Stimulated activated CD8-positive, alpha-beta memory T cell treated with anti-CD3 and anti-CD28 coated beads, Interleukin-7, amount 100 ng/mL, for 48 hours (primary cell): ENCODE measurements around the gene RELN.

Experiments used
- DNase-seq, 2 donors: peaks; one replicate each; pipeline ENCODE4 v3.0.0-alpha.2; 2020; ENCODE audit warnings: low read depth in 1 of 2; ENCODE audit errors: extremely low read depth in 1 of 2

RELN gene

GRCh38 chr7:103593691-103594090 lies 395.8 kb downstream of the RELN start:
- no peak for DNase-seq

GRCh38 chr7:103592844-103593243 lies 396.6 kb downstream of the RELN start:
- DNase-seq: no peak

DNA sequence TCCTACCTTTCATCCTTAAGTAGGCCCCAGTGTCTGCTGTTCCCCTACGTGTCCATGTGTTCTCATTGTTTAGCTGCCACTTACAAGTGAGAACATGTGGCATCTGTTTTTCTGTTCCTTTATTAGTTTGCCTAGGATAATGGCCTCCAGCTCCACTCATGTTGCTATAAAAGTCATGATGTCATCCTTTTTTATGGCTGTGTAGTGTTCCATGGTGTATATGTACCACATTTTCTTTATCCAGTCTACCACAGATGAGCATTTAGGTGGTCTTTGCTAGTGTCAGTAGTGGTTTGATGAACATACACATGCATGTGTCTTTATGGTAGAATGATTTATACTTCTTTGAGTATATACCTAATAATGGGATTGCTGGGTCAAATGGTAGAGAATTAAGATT lies 397.3 kb downstream of the RELN start:
- DNase-seq: no peak

DNA sequence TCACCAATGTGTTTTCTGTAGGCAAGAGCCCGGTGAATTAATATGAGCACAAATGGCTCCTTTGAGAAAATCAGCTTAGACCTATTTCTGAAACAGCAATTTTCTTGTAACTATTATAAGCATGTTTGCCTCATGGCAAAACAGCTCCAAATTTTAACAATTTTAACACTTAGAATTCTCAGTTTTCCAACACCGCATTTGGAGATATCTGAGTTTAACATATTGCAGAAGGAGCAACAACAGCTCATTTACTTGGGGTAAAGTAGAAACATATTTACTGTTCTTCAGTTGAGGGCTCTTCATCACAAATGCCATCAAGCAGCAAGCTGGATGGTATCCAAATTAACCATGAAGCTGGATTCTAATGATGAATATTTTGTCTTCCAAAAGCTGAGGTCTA lies 409.4 kb downstream of the RELN start:
- no peak for DNase-seq

DNA sequence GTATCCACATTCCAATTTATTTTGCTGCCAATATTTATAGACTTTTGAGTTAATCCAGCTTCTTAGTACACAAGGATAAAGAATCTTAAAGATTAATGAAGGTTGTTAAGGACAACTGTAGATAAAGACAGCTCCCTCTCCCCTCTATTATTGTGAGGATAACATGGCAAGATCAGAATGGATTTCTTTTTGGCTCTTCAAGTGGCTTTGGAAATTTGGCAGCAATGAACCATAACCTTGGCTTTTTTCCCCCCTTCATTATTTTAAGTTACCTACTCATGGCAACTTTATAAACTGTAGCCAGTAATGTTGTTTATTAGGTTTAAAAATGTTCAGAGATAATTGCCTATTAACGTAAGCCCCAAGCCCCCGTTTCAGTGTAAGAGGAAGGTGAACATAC lies 412.4 kb downstream of the RELN start:
- DNase-seq: no peak

- DNase-seq: no peak
Observed at GRCh38 chr7:103576641-103577040, 412.8 kb downstream of the RELN start.

- no peak for DNase-seq
Observed at GRCh38 chr7:103574576-103574975, 414.9 kb downstream of the RELN start.

- no peak for DNase-seq
Observed at GRCh38 chr7:103573479-103574058, 415.9 kb downstream of the RELN start.

DNA sequence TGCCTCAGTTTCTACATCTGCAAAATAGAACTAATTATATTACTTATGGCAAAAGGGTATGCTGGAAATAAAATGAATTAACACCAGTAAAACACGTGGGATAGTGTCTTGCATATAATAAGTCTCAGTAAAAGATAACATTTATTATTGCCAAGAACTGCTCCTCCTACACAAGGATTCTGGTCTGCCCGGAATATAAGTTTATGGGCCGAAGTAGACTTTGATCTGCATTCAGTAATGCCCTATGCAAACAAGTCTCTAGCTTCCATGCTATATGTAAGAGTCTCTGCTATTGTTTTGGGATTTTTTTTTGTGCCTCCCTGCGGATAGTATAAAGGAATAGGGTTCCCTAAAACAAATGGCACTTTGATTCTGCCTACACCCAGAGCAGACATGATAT lies 417.9 kb downstream of the RELN start:
- DNase-seq: no peak

DNA sequence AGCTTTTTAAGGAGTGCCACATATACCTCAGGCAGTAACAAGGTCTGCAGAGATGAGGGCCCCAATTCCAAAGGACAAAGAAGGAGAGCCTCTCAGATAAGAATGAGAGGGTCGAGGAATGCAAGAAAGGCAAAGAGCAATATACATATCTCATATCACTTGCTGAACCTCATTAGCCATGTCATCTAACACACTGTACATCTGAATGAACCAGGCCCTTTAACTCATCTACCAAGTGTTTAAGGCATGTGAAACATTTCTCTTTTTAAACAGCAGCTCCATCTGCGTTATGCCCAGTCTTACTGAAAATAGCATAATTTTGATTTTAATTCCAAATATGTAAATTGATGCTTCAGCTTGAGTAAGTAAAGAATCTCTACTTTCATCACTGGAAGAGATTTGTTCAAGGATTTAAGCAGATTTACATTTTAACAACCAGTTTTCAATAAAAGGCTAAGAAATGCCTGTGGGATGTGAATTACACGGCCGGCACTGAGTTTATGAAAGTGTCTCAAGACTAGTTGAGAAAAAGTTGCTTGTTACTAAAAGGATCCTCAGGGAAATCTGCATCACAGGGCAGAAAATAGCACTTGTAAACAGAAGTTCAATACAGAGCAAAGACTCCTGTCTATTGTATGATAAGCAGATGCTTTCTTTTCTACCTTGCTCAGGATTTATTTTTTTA lies 419.7 kb downstream of the RELN start:
- no peak for DNase-seq

DNA sequence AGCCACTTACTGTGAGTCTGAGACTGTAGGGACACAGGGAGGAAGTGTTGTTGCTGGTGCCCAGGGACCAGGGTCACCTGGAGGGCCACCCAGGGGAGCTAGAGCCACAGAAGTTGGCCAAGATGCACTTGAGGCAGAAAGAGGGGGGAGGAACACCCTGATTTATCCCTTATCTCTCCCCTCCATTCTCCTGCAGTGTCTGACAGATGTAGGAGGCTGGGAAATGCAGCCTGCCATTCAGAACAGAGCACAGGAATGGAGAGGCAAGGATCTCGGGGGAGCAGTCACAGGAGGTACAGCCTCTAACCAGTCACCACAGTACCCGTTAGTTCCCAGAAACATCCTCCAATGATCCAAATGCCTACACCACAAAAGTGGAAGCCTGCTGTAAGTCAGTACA lies 425.0 kb downstream of the RELN start:
- no peak for DNase-seq

- no peak for DNase-seq
Observed at GRCh38 chr7:103560136-103560535, 429.3 kb downstream of the RELN start.

- no peak for DNase-seq
Observed at GRCh38 chr7:103551016-103551415, 438.4 kb downstream of the RELN start.

DNA sequence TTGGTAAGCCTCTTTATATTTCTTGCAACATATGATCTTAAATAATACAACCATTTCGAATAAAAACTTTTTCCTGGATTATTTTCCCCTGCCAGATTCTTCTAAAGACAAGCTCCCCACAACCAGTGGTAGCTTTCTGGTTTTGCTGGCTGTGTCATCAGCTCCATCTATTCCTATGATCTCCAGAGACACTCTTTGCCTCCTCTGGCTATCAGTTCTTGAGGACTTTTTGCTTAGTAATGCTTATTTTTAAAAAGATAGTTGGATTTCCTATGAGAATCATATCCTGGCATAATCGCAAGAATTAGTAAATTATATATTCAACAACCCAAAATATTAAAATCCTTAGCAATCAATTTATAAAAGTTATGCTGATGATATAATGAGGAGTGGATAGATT lies 439.7 kb downstream of the RELN start:
- DNase-seq: no peak

DNA sequence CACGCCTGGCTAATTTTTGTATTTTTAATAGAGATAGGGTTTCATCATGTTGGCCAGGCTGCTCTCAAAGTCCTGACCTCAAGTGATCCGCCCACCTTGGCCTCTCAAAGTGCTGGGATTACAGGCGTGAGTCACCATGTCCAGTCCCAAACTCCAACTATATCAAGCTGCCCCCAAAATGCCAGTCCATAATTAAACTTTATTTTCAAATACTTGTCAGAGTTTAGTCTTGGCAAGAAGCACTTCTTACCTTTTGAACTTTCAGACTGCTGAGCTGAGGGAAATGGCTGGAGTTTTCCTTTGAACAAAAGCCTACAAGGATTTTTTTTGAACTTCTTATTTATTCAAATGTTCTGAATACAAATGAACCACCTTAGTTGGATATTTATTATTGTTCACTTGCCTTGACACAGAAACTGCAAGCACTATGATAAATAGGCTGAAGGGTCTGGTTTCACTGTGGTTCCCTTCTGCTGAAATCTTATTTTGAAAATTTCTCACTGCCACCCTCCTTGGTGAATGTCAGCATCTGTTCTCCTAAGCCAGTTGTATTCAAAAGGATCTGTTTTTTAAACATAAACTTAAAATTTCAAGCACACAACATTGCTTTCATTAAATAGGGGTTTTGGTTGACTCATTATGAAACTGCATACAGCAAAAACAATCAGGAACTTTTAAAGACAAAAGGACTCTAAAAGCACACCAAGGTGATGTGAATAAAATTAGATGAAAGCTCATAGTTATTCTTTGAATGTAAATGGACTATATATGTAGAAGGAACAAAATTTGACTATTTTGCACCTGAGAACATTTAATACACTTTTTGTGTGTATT lies 441.8 kb downstream of the RELN start:
- no peak for DNase-seq

GRCh38 chr7:103542470-103542869 lies 447.0 kb downstream of the RELN start:
- DNase-seq: no peak

DNA sequence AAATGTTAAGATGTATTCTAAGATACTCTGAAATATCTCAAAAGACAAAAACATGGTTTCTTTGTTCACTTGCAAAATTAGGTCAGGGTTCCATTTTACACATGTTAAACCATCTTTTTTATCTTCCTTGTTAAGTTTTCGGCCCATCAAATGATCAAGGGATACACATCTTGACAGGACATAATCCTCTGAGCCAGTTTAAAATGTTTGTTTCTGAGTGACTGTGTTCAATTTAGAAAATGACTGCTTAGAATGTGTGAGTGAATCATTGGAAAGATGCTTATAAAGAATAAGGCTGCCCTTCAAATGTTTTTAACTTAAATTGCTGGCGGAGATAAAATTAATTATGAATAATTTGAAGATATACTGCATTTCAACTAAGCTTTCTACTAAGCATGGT lies 447.5 kb downstream of the RELN start:
- no peak for DNase-seq

DNA sequence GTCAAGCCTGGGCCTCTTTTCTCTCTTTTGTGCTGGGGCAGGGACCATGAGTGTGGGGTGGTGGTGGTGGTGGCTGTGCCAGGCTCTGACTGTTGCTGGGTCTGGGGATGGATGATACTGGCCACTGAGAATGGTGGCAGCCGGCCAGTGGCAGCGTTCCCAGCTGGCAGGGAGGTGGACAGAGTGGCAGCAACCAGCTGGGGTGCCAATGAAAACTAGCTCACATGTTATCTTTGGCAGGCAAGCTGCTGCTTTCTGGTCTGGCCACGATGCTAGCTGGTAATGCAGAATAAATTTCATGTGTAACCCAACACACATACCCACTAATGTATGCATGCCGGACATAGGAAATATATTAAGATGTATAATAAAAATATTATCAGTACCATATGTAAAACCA lies 448.4 kb downstream of the RELN start:
- DNase-seq: no peak

GRCh38 chr7:103540338-103540737 lies 449.1 kb downstream of the RELN start:
- no peak for DNase-seq

- DNase-seq: no peak
Observed at GRCh38 chr7:103539875-103540274, 449.6 kb downstream of the RELN start.

GRCh38 chr7:103538964-103539709 lies 450.3 kb downstream of the RELN start:
- DNase-seq: no peak
